DND-41 (cell line): ENCODE data around the gene PPP3CA.

Source experiments
- CTCF ChIP-seq: IDR thresholded peaks from 2 replicates; pipeline ENCODE4 v1.5.1; 2012; ENCODE audit warnings: borderline replicate concordance, low read length, moderate library complexity, mild to moderate bottlenecking; ENCODE audit not compliant: poor library complexity, severe bottlenecking; ENCODE audit errors: extremely low read depth
- EZH2 ChIP-seq: IDR thresholded peaks from 3 replicates; pipeline ENCODE4 v1.6.1; 2012; ENCODE audit warnings: borderline replicate concordance, low read depth, mild to moderate bottlenecking, moderate library complexity, low read length, inconsistent platforms; ENCODE audit not compliant: severe bottlenecking

GRCh38 chr4:101083131-101083530 is 264.2 kb downstream of the PPP3CA start:
- TF ChIP-seq CTCF: no peak
- TF ChIP-seq EZH2: no peak
